CMK (cell line): ENCODE measurements around the gene DXO.
"Not testable (repeated sequence)": the region's sequence is repeated elsewhere in the genome, so short reads cannot be mapped to it uniquely, and the experiment has no call there.

Experiments used
- DNase-seq: peaks from one replicate; pipeline ENCODE4 v3.0.0-alpha.2; 2010; ENCODE audit warnings: low read depth

DXO gene

DNA sequence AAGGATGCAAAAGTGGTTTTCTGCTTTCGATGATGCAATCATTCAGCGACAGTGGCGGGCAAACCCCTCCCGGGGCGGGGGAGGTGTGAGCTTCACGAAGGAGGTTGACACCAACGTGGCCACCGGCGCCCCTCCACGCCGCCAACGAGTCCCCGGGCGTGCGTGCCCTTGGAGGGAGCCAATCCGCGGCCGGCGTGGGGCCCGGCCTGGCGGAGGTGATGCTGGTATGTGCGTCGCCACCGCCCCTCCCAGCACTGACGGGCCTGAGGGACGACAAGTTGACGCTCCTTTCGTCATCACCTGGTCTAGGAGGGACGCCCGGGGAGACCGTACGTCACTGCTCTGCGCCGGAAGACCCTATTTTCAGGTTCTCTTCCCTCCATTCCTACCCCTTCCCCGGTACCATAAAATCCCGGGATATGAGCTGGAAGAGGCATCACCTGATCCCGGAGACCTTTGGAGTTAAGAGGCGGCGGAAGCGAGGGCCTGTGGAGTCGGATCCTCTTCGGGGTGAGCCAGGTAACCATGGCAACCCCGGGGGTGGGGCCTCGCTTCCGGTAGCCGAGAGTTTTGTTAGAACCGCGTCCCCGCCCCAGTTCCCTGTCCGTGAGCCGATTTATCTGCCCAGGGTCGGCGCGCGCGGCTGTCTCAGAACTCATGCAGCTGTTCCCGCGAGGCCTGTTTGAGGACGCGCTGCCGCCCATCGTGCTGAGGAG, at the start of gene DXO:
Gene DXO, minus strand, starts transcription at position 146 of the 716 bp plus-strand sequence. CDS start 463 bp downstream, outside the sequence.
- peak; percentile 95 for DNase-seq

DNA sequence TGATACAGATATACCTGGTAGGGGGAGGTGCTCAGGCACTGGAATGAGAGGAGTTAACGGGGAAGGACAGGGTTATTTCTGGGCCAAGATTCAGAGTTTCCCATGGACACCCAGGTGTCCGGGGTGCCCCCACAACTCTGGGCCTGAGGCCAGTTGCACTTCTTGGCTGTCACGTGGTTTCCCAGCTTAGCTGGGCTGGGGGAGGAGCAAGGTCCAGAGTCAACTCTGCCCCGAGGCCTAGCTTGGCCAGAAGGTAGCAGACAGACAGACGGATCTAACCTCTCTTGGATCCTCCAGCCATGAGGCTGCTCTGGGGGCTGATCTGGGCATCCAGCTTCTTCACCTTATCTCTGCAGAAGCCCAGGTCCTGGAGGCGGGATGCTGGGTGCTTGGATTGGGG, 42.6 kb upstream of the DXO start, which contains the start of gene C4B:
Gene C4B, plus strand, starts transcription at position 249 of the 400 bp plus-strand sequence. Its CDS starts 51 bp downstream, at position 300.
- DNase-seq: not testable (repeated sequence)

DNA sequence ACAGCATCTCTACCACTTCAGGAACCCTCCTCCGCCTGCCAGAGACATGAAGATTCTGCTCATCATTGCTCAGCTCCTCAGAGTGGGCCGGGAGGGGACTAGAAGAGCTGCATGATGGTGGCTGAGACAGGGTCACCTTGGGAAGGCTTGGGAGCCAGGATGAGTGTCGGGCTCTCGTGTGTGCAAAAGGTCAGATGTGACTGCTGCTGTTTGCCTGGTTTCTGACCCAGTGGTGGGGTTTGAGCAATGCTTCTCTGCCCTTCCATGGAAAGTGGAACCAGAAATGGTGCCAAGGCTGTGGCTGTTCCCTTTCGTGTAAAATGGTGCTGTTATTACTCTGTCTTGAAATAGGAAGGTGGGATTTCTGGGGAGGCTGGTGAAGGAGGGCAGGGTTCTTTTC, 41.8 kb upstream of the DXO start:
- not testable (repeated sequence) for DNase-seq

DNA sequence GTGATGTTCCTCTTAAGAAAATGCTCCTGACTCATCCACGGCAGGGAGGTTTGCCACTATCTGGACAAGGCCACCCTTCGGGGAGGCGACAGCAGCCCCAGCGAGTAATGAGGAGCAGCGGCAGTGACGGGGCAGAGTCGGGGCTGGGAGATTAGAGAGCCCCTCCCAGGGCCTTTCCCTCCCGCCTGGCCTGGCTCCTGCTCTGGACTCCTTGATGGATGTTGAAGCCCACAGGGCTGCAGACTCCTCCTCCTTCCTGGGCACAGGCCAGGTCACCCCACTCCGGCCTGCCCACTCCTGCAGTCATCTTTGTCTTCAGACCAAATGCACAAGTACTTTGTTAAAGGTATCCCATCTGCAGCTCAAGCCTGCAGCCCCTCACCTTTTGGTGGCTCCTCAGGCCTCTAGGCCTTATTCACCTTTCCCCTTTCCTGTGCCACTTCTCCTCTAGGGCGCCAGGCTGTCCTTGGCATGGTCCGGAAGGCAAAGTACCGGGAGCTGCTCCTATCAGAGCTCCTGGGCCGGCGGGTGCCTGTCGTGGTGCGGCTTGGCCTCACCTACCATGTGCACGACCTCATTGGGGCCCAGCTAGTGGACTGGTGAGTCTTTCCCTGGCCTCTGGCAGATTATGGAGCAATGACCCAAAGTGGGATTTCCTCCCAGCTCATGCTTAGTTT, 41.1 kb upstream of the DXO start:
- DNase-seq: not testable (repeated sequence)

DNA sequence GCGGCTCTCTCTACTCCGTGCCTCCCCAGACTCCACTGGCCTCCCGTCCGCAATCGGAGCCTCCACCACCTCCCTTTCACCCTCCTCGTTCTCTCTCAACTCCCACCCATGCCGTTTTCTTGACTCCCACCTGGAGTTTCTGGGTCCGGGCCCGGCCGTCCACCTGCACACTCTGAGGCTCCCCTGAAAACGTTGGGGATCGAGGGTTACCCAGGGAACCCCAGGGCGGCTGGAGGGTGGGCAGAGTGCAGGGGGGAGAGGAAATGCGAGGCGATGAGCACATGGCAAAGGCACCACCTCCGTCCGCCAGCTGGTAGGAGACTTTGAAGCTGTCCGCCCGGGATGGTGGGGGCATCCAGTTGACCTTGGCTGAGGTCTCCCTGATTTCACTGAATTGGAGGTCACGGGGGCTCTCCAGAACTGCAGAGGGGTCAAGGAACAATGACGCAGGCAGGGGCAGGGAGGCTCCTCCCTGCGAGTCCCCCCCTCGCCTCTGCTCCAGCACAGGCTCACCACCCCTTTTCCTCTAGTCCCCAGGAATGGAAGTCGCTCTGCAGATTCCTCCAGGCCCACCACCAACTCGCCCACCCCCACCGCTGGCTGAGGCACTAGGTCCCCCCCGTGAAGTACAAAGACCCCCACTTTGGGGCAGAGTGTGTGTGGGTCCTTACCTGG, 39.1 kb upstream of the DXO start:
- DNase-seq: not testable (repeated sequence)

DNA sequence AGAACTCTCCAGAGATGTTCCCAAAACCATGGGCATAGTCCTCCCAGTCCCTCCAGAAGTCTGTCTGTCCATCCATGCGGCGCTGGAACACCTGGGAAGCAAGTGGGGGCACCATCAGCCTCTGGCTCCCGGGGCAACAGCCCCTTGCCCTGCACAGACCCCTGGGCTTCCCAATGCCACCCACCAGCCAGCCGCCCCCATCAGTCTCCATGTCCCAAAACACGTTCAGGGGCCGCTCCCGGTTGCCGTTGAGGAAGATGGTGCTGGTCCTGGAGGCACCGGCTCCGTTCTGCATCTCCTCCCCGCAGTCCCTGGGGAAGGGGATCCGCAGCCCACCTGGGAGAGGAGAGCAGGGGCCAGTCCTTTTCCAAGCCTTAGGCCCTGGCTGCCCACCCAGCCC, 37.6 kb upstream of the DXO start:
- DNase-seq: not testable (repeated sequence)

DNA sequence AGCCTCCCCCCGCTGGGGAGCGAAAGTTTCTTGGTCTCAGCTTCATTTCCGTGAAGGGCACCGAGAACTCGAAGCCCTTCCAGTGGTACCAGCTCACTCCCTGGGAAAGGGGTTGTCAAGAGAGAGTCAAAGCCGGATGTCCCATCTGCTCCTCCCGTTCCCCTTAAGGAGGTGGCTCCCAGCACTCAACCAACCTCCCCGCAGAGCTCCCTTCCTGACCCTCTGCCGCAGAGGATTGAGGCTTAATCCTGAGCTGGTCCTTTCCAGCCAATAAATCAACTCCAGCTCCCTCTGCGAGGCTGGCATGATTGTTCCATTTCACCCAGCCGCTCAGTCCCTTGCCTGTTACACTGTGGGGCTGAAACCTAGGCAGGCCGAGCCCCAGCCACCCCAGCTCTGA, 36.7 kb upstream of the DXO start:
- not testable (repeated sequence) for DNase-seq

DNA sequence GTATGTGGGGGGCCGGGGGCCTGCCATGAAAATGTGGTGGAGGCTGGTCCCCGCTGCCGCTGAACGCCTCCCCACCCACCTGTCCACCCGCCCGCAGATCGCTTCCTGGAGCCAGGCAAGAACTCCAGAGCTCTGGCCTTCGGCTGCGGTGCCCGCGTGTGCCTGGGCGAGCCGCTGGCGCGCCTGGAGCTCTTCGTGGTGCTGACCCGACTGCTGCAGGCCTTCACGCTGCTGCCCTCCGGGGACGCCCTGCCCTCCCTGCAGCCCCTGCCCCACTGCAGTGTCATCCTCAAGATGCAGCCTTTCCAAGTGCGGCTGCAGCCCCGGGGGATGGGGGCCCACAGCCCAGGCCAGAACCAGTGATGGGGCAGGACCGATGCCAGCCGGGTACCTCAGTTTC, 36.1 kb upstream of the DXO start:
- DNase-seq: not testable (repeated sequence)

DNA sequence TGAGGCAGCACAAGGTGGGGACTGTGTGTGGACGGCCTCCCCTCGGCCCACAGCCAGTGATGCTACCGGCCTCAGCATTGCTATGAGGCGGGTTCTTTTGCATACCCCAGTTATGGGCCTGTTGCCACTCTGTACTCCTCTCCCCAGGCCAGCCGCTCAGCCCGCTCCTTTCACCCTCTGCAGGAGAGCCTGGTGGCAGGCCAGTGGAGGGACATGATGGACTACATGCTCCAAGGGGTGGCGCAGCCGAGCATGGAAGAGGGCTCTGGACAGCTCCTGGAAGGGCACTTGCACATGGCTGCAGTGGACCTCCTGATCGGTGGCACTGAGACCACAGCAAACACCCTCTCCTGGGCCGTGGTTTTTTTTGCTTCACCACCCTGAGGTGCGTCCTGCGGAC, 35.1 kb upstream of the DXO start:
- not testable (repeated sequence) for DNase-seq

DNA sequence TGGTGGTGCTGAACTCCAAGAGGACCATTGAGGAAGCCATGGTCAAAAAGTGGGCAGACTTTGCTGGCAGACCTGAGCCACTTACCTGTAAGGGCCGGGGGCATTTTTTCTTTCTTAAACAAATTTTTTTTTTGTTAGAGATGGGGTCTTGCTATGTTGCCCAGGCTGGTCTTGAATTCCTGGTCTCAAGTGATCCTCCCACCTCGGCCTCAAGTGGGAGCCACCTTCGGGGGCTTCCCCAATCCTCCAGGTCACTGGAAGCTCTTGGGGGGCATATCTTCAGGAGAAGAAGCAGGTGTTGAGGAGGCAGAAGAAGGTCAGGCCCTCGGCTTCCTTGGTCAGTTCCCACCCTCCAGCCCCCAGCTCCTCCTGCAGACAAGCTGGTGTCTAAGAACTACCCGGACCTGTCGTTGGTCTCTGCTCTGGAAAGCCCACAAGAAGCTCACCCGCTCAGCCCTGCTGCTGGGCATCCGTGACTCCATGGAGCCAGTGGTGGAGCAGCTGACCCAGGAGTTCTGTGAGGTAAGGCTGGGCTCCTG, 34.1 kb upstream of the DXO start:
- not testable (repeated sequence) for DNase-seq

DNA sequence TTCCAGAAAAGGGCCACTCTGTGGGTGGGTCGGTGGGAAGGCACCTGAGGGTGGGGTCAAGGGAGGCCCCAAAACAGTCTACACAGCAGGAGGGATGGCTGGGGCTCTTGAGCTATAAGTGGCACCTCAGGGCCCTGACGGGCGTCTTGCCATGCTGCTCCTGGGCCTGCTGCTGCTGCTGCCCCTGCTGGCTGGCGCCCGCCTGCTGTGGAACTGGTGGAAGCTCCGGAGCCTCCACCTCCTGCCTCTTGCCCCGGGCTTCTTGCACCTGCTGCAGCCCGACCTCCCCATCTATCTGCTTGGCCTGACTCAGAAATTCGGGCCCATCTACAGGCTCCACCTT, 33.6 kb upstream of the DXO start:
- DNase-seq: not testable (repeated sequence)

DNA sequence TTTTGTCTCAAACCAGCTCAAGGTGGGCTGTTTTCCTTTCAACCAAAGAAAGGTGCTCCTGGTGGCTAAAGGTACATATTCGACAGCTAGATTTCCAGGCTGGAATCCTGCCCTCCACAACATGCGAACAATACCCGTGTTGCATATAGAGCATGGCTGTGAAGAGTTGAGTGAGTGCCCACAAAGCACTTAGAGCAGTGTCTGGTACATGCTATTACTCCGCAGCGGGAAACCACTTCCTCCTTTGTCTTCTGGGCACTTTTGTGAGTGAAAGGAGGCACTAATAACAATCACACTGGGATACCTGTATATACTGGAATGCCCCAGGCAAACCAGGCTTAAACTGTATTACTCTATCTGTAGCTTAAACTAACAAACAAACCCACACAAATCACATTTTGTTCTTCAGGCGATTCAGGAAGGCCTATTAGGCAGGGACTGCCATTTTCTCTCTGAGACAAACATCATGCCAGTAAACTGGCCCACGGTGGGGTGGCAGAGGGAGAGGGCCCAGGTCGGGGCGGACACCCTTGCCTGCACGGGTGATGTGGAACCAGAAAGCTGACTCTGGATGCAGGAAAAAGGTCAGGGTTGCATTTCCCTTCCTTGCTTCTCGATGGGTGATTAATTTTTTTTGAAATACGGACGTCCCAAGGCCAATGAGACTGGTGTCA, 33.1 kb upstream of the DXO start:
- not testable (repeated sequence) for DNase-seq

DNA sequence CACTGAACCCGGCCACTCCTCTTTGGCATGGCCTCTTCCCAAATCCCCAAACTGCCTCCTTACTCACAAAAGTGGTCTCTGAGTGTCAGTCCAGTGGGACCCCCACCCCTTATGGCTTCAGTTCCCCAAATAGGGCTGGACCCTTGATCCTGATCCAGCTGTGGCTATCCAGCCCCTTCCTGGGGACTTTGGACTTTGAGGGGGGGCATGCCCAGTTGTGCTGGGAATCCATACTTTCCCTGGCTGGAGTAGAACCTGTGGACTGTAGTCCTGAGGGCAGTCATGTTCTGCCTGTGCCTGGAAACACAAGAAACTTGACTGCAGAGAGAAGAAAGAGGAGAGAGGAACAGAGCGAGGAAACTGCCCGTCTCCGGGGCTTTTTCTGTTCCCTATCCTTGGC, 32.5 kb upstream of the DXO start:
- not testable (repeated sequence) for DNase-seq

DNA sequence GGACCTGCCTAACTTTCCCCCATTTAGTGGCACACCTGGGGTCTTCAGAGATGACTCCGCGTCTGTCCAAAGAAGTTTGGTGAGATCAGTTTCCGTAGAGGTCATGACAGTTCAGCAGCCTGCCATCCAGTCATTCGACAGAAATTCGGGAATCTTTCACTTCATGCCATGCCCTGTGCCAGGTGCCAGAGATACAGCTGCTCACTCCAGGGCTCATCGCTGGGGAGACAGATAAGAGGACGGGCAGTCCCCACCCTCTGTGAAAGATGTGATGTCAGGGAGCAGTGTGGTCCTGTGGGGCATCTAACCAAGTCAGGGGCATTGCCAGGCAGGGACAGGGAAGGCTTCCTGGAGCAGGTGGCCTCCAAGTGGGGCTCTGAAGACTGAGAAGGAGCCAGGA, 31.4 kb upstream of the DXO start:
- not testable (repeated sequence) for DNase-seq

DNA sequence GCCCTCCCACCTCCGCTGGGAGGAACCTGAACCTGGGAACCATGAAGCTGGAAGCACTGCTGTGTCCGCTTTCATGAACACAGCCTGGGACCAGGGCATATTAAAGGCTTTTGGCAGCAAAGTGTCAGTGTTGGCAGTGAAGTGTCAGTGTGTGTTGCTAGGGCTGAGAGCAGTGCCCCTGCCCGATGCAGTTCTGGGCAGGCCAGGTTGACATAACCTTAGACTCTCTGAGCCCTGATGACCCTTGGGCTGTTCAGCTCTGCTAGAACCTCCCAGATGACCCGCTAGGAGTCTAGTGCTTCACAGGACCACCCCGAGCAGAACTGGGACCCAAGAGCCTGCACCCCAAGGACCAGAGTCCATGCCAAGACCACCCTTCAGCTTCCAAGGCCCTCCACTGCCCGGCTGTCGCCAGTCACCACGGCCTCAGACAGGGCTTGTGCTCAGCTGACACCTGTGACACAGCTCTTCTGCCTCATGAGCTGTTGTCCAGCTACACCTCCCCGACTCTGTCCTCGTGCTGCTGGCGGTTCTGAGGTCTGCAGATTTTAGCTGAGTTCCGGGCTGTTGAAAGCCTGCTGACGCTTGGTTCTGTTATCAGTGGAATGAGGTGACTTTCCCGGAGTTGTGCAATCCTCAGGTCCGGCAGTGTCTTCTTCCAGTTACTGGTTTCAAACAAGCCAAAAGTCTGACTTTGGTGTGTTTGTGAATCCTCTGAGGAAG, 30.8 kb upstream of the DXO start:
- not testable (repeated sequence) for DNase-seq

DNA sequence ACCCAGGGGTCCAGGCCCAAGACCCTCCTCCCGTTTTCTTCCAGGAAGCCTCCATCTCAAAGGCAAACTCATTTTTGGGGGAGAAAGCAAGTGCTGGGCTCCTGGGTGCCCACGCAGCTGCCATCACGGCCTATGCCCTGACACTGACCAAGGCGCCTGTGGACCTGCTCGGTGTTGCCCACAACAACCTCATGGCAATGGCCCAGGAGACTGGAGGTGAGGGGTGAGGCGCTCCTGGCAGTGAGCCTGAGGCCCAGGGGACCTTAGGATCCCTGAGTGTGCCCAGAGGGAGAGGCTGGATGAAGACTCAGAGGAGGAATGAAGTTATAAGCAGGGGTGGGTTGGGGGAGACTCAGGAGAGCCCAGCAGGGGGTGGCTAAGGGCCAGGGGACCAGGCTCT, 24.4 kb upstream of the DXO start:
- not testable (repeated sequence) for DNase-seq

DNA sequence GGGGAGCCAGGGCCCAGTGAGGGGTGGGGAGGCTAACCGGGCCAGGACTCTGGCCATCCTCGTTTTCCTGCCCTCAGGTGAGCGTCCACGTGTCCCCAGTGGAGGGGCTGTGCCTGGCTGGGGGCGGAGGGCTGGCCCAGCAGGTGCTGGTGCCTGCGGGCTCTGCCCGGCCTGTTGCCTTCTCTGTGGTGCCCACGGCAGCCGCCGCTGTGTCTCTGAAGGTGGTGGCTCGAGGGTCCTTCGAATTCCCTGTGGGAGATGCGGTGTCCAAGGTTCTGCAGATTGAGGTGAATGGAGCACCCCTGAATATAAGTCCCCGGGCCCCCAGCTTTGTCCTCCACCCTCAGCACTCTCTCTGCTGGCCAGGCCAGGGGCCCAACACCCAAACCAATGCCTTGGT, 22.5 kb upstream of the DXO start:
- DNase-seq: not testable (repeated sequence)

DNA sequence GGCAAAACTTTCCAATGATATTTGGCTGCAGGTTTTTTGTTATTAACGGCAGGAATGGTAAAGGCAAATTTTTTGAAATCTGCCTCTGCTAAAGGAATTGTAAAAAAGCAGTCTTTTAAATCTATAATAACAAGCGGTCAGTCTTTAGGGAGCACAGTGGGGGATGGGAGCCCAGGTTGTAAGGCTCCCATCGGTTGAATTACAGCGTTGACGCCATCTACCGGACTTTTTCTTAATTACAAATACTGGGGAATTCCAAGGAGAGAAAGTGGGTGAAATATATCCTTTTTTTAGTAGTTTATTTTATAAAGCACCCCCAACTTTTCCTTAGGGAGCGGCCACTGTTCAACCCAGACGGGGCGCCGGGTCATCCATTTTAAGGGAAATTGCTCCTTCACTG, 17.4 kb upstream of the DXO start:
- not testable (repeated sequence) for DNase-seq

DNA sequence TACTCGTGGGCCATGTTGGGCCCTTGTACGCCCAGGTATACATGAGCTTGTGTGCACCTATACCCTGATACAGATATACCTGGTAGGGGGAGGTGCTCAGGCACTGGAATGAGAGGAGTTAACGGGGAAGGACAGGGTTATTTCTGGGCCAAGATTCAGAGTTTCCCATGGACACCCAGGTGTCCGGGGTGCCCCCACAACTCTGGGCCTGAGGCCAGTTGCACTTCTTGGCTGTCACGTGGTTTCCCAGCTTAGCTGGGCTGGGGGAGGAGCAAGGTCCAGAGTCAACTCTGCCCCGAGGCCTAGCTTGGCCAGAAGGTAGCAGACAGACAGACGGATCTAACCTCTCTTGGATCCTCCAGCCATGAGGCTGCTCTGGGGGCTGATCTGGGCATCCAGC, 9.8 kb upstream of the DXO start, which contains the start of gene C4A:
Gene C4A, plus strand, starts transcription at position 314 of the 400 bp plus-strand sequence. Its CDS starts 51 bp downstream, at position 365.
- not testable (repeated sequence) for DNase-seq

DNA sequence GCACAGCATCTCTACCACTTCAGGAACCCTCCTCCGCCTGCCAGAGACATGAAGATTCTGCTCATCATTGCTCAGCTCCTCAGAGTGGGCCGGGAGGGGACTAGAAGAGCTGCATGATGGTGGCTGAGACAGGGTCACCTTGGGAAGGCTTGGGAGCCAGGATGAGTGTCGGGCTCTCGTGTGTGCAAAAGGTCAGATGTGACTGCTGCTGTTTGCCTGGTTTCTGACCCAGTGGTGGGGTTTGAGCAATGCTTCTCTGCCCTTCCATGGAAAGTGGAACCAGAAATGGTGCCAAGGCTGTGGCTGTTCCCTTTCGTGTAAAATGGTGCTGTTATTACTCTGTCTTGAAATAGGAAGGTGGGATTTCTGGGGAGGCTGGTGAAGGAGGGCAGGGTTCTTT, 9.1 kb upstream of the DXO start:
- DNase-seq: not testable (repeated sequence)

DNA sequence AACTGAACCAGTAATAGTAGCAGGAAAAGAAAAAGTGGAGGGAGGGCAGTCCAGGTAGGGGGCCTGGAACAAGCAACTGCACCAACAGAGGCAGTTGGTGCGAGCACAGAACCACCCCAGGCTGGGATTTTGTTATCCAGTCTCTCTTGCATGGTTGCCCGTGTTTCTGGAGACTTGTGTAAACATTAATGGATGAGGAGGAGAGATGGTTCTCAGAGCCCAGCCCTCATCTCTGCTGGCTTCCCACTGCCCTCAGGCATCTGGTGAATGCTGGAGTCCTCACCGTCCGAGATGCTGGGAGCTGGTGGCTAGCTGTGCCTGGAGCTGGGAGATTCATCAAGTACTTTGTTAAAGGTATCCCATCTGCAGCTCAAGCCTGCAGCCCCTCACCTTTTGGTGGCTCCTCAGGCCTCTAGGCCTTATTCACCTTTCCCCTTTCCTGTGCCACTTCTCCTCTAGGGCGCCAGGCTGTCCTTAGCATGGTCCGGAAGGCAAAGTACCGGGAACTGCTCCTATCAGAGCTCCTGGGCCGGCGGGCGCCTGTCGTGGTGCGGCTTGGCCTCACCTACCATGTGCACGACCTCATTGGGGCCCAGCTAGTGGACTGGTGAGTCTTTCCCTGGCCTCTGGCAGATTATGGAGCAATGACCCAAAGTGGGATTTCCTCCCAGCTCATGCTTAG, 8.4 kb upstream of the DXO start:
- DNase-seq: not testable (repeated sequence)
